Measurements from ENCODE around the gene CRNN. TPM values are rescaled to one million over a fixed set of nuclear protein-coding genes. Genes with fewer than 3 reads are reported as not detected.
A peak's percentile ranks its signal among the peaks of the same experiment; 100 is the strongest.

The CRNN gene
- total RNA-seq, 1 experiment from 2014 or later, result not detected

- TF ChIP-seq SP1 (CRISPR knock-in tag; conservative IDR thresholded peaks at IDR 0.05), result no peak
- TF ChIP-seq GTF2I (CRISPR knock-in tag; conservative IDR thresholded peaks at IDR 0.05), result no peak
- TF ChIP-seq ZNF532 (CRISPR knock-in tag; IDR thresholded peaks at IDR 0.05; ENCODE audit: borderline replicate concordance), result no peak
- no peak for TF ChIP-seq ZNF281 (CRISPR knock-in tag; IDR thresholded peaks at IDR 0.05)
- no peak for TF ChIP-seq GRHL2 (CRISPR knock-in tag; IDR thresholded peaks at IDR 0.05; ENCODE audit: insufficient replicate concordance, severe bottlenecking)
- TF ChIP-seq ZSCAN18 (CRISPR knock-in tag; IDR thresholded peaks at IDR 0.05), result no peak
- TF ChIP-seq USF2 (CRISPR knock-in tag; IDR thresholded peaks at IDR 0.05), result no peak
- TF ChIP-seq MXD4 (CRISPR knock-in tag; IDR thresholded peaks at IDR 0.05; ENCODE audit: borderline replicate concordance), result no peak
- no peak for TF ChIP-seq ZNF232 (CRISPR knock-in tag; IDR thresholded peaks at IDR 0.05)
- no peak for TF ChIP-seq NFATC4 (CRISPR knock-in tag; IDR thresholded peaks at IDR 0.05)
- no peak for TF ChIP-seq FOXP4 (CRISPR knock-in tag; IDR thresholded peaks at IDR 0.05)
- TF ChIP-seq MYBL2 (CRISPR knock-in tag; IDR thresholded peaks at IDR 0.05), result no peak
Observed at GRCh38 chr1:152460529-152460899, 46.5 kb upstream of the CRNN start (continued).

DNA sequence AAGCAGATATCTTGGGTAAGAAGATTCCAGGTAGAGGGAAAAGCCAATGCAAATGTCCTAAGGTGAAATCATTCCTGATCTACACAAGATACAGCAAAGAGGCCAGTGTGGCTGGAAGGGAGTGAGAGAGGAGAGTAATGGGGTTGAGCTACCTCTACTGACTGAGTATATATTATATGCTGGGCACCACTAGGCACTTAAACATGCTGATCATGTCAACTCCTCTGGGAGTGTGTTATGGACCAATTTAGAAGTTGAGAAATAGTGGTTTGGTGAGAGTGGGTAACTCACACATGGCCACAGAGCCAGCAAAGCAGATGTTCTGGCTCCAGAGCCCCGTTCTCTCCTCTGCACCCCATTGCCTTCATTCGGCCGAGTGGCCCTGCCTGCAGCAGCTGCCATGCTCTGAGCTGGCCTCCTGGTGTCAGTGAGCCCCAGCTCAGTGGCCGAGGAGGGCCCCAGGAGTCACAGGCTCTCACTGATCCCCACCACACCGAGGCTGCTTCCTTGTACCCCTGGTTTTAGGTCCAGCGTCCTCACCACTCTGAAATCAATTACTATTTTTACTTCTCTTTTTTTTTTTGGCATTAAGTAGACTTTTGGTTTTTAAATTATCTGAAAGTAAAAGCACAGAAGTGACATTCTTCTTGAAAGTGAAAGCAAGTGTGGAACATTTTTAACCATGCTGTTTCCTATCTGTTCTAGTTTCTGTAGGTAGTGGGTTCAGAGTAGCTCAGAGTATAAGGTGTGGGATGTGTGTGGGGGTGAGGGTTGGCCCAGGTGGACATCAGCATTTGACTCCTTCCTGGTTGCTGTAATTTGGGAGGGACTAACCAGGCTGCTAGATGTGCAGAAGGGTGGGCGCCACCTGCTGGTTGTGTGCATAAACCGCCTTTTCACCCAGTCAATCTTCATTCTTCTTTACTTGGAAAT lies 45.8 kb upstream of the CRNN start:
- ChIA-PET CTCF (interaction anchor here (1.7 to 2.2 kb wide), 2 partner anchors 392 to 406 kb away, joined by 6 to 13 read pairs; no protein-coding TSS in a partner anchor), POLR2A (interaction anchor here (0.7 kb wide), 1 partner anchor 274 kb away, joined by 3 read pairs; no protein-coding TSS in a partner anchor)
- ATAC-seq (peak; percentile 34; the same call in 1 of the 2 replicates), DNase-seq (ENCODE audit: low spot score) (peak; percentile 47)
- no peaks in the 10 kb centered on the region for H3K4me1 Mint-ChIP-seq
- H3K27ac Mint-ChIP-seq, result no peak overlapping the region
- peak; percentile 34 for TF ChIP-seq CTCF (IDR thresholded peaks at IDR 0.05)
- TF ChIP-seq, protein P1, sequence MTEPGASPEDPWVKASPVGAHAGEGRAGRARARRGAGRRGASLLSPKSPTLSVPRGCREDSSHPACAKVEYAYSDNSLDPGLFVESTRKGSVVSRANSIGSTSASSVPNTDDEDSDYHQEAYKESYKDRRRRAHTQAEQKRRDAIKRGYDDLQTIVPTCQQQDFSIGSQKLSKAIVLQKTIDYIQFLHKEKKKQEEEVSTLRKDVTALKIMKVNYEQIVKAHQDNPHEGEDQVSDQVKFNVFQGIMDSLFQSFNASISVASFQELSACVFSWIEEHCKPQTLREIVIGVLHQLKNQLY (CRISPR knock-in tag; IDR thresholded peaks at IDR 0.05), result no peak
- peaks cover 44% of the 10 kb centered on the region for H3K36me3 Mint-ChIP-seq
- peaks cover 62% of the 10 kb centered on the region for H3K9me3 Mint-ChIP-seq
- H3K27me3 Mint-ChIP-seq (ENCODE audit: low read depth), result no peaks in the 10 kb centered on the region; the same call in 1 of the 2 replicates
- H3K4me3 Mint-ChIP-seq, result no peak overlapping the region
